Measurements from ENCODE around the gene C9orf85.
"Not testable (repeated sequence)": the region's sequence is repeated elsewhere in the genome, so short reads cannot be mapped to it uniquely, and the experiment has no call there.

C9orf85 gene, protein sequence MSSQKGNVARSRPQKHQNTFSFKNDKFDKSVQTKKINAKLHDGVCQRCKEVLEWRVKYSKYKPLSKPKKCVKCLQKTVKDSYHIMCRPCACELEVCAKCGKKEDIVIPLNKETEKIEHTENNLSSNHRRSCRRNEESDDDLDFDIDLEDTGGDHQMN

GRCh38 chr9:71911061-71911907 lies at the start of gene C9orf85, which contains the start of gene ABHD17B:
C9orf85 (plus strand) TSS chr9:71911639; CDS start chr9:71911735, 96 bp downstream.
ABHD17B (minus strand) TSS chr9:71911193; CDS start chr9:71875080, 36,113 bp downstream.
- peak; percentile 99 for DNase-seq

DNA sequence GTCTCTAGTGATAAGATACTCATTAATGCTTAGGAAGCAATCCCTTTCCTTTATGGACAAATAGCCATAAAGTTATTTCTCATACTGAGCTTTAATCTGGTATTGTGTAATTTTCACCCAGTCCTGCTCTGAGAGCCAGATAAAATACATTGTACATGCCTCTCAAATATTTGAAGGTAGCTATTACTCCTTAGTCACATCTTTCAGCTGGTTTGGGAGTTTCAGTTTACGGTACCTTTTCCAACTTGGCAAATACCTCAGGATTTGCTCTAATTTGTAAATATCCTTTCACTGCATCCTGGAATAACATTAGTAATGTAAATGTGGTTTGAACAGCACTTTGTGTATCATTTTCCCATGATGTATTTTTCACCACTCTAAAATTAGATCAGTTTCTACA lies 47.8 kb upstream of the C9orf85 start:
- DNase-seq, result no peak

- DNase-seq, result no peak
Measured at GRCh38 chr9:71875345-71875744, 36.1 kb upstream of the C9orf85 start.

- DNase-seq, result no peak
Measured at GRCh38 chr9:71876106-71876505, 35.3 kb upstream of the C9orf85 start.

DNA sequence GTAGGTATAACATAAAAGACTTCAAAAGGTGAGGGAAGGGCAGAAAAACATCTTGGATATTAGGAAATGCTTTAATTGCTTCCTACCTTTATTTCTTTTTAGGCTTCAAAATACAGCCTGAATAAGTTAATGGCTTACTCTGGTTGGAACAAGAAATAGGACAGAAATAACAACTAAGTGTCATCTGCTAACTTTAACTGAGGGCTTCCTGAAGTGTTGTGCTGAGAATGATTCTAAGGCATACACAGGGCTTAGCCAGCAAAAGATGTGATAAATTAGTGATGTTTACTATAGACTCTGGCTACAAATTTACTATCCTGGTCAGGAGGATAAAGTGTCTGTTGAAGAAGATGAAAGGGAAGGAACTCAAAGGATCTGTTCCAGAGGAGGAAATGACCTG lies 34.6 kb upstream of the C9orf85 start:
- no peak for DNase-seq

GRCh38 chr9:71878327-71879274 lies 32.8 kb upstream of the C9orf85 start:
- no peak for DNase-seq

DNA sequence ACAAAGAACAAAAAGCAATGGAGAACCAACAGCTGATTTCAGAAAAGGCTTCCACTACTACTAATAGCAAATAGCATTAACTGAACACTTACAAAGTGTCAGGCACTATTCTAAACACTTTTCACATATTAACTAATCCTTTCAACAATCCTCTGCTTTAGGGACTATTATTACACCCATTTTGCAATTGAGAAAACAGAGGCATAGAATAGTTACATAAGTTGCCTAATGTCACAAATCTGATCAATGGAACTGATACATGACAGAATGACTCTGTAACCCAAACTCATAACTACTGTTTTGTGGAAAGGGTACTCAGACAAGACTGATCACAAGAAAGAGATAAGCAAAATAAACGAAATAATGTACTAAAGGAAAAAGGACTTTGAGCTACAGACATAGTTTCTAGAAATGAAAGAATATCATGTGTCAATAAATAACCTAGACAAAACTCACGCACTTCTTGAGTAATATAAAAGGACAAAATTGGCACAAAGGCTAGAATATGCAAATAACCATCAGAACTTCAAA lies 31.7 kb upstream of the C9orf85 start:
- DNase-seq, result no peak

GRCh38 chr9:71884005-71884404 lies 27.4 kb upstream of the C9orf85 start:
- DNase-seq, result no peak

DNA sequence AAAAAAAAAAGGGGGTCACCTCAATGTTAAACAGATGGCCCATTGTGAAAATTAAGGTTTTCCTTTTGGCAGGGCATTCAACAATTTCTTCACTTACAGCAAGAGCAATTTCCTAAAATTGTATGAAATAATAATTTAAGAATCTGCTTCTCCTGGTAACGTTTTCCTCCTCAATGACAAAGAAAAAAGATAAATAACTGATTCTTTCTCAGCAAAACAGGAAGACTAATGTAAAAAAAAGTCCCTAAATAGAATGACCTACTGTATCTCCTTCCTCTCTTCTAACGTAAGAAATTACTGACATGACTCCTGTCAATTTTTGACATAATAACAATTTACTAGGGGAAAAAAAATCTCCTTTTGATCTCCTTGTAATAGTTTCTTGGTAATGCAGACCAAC lies 26.0 kb upstream of the C9orf85 start:
- DNase-seq, result no peak

GRCh38 chr9:71886015-71886414 lies 25.4 kb upstream of the C9orf85 start:
- no peak for DNase-seq

- no peak for DNase-seq
Measured at GRCh38 chr9:71886541-71886940, 24.9 kb upstream of the C9orf85 start.

DNA sequence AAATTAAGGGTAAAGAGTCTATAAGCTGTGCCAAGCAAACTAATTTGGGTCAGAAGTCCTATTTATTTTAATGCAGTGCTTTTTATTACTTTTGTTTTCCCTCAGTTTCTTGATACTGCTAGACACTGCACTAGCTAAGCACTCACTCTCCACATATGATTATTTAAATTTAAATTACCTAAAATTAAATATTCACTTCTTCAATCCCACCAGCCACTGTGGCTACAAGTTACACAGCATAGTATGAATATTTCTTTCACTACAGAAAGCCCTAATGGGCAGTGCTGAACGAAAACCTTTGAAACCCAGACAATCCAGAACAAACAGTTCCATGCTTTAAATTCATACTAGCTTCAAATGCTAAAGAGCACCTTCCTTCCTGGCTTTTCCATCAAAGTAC lies 24.1 kb upstream of the C9orf85 start:
- no peak for DNase-seq

- no peak for DNase-seq
Measured at GRCh38 chr9:71890042-71890679, 21.3 kb upstream of the C9orf85 start.

DNA sequence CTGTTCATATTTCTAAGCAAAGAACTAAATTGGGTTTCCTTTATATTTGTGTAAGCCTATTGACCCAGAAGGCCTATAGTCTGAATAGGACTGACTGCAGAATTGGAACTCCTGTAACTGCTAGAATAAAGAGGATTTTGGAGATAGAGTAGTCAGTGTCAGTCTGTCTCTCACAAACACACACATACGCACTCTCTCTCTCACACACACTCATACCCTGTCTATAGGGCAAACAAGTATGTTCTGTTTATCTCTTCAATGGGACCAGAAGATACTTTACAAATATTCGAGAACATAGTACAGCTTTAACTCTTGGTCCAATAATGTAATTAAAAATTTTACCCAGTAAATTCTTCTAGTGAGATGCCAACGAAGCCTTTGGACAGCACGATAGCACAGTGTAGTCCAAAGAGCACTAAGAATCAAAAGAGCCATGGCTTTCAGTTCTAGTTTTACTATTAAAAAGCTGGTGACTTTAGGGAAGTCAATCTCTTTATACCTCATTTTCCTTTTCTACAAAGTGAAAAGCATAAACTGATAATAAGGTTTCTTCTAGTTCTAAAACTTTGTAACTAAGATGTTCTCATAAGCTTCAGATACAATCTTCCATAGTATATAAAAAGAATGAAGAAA lies 19.8 kb upstream of the C9orf85 start:
- no peak for DNase-seq

- peak; percentile 82 for DNase-seq
Measured at GRCh38 chr9:71895117-71895516, 16.3 kb upstream of the C9orf85 start.

- no peak for DNase-seq
Measured at GRCh38 chr9:71895955-71896354, 15.5 kb upstream of the C9orf85 start.

GRCh38 chr9:71896761-71897160 lies 14.7 kb upstream of the C9orf85 start:
- DNase-seq, result peak; percentile 36

DNA sequence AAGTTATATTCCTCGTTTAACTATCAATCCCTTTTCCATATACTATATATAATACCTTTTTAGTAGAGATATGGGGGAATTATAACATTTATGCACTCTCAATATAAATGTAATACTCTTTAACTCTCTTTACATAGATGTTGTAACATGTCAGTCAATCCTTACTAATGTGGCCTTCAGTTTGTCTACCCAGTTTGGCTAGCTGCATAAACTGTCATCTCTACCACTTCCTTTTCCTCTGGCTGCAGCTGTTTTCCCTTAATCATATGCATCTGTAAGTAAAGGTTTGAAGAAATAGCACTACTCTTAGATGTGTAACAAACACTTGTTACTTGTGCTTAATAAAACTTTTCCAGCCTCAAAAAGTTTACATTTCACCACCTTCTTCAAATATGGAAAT lies 13.9 kb upstream of the C9orf85 start:
- DNase-seq, result peak; percentile 90

DNA sequence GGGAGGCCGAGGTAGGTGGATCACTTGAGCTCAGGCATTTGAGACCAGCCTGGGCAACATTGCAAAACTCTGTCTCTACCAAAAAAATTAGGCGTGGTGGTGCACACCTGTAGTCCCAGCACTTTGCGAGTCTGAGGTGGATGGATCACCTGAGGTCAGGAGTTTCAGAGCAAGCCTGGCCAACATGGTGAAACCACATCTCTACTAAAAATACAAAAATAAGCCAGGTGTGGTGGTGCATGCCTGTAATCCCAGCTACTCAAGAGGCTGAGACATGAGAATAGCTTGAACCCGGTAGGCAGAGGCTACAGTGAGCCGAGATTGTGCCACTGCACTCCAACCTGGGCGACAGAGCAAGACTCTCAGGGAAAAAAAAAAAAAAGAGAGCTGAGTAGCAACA lies 12.7 kb upstream of the C9orf85 start:
- not testable (repeated sequence) for DNase-seq

DNA sequence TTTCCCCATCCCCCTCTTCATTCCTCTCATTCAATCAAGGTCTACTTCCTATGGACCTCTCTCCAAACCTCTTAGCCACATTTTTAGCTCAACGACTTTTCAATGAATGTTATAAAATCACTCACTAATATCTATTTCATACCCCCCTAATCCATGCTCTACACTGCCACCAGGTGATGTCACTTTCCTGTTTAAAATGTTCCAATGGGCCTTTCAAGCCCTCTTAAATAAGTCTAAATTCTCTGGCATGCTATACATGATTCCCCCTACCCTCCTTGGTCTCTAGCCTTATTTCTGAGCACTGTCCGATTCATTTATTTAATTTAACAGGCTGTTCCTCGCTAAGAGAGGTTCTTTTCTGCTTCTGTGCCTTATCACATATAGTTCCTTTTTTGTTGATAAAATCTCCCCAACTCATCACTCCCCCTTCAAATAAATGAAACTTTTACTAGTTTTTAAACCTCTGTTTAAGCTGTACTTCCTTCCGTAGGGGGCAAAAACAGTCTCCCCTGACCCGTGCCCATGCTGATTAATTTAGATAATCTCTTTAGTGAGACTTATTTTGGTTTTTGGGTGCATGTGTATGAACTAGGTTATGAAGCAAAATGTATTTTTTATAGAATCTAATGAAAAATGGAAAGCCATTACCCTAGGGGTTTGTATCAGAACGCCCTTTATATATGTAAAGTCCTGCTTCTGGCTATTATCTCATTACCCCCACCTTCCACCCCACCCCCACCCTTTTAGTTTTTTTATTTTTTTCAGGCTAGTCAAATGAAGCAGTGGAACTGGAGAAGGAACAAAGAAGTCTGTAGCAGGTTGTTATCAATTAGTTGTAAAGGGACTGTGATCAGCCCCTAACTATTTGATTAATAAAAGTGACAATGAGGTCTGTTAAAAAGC lies 9.5 kb upstream of the C9orf85 start:
- peak; percentile 49 for DNase-seq

DNA sequence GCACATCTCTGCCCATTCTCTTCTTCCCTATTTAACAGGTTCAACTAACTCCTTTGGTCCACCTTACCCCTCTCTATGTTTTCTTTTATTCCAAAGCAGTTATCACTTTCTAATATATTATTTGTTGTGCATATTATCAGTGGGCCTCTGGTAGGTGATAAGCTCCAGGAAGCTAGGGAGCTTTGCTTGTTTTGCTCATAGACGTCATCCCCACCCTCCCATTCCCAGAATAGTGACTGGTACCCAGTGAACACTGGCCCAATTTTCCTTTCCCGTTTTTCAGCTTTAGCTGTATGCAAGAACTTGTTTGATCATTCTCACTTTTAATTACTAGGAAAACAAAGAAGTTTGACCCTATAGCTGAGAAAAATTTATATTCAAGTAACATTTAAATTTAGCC lies 7.4 kb upstream of the C9orf85 start:
- no peak for DNase-seq

Data from GF-D8 (cell line).